Lung microvascular endothelial cell (primary cell): ENCODE measurements around the gene USP34. TPM values are rescaled to one million over a fixed set of nuclear protein-coding genes. Genes with fewer than 3 reads are reported as not detected.

Source experiments
- DNase-seq, 2 donors: peaks; one replicate each; pipeline versions ENCODE4 v3.0.0 to v3.0.0-alpha.2; 2010; ENCODE audit warnings: low read depth in 2 of 2
- total RNA-seq: library from RNA; depleted of rRNA; stranded (reverse); fragments of >200 nt; gene quantifications from 2 replicates; pipeline ENCODE4 v1.2.1, GENCODE V29; 2014

Gene USP34
- total RNA-seq, 1 donor from 2014 or later: 91.5 TPM

DNA sequence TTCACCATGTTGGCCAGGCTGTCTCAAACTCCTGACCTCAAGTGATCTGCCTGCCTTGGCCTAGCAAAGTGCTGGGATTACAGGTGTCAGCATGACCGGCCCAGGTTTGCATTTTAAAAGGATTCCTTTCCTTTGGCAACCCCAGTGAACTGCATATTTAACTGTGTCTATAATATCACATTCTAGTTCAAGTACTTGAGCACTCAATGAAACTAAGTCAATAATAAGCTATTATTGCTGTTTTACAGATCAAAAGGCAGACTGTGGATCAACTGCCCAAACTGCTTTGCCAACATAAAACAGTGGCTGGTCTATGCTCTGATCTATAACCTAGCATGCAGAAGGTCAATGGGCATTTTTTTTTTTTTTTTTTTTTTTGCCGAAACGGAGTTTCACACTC, 144.5 kb downstream of the USP34 start:
- DNase-seq: no peak

- no peak for DNase-seq
Measured at GRCh38 chr2:61320181-61320580, 150.7 kb downstream of the USP34 start.

DNA sequence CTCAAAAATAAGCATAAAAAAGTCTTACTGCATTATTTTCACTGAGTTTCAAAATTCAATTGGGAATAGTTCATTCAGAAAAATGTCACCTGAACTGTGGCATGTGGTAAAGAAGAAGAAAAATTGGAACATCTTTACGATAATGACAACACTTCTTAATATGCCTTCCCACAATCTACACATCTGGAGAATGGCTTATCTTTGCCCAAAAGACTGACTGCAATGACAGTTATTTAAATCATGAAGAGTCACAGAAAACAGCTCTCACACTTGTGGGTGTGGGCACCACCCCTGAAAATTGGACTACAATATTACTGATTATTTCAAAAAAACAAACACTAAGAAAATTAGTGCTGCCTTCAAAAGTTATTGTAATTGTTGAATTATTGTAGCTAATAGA, 152.3 kb downstream of the USP34 start:
- DNase-seq: no peak

DNA sequence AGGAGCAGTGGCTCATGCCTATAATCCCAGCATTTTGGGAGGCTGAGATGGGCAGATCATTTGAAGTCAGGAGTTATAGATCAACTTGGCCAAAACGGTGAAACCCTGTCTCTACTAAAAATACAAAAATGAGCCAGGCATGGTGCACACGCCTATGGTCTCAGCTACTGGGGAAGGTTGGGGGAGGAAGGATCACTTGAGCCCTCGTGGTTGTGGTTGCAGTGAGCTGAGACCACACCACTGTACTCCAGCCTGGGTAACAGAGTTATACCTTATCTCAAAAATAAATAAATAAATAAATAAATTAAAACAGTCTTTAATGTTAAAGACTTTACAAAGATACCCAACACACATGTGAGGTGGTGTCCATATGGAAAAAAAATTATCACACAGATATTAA, 174.9 kb downstream of the USP34 start:
- DNase-seq: no peak

DNA sequence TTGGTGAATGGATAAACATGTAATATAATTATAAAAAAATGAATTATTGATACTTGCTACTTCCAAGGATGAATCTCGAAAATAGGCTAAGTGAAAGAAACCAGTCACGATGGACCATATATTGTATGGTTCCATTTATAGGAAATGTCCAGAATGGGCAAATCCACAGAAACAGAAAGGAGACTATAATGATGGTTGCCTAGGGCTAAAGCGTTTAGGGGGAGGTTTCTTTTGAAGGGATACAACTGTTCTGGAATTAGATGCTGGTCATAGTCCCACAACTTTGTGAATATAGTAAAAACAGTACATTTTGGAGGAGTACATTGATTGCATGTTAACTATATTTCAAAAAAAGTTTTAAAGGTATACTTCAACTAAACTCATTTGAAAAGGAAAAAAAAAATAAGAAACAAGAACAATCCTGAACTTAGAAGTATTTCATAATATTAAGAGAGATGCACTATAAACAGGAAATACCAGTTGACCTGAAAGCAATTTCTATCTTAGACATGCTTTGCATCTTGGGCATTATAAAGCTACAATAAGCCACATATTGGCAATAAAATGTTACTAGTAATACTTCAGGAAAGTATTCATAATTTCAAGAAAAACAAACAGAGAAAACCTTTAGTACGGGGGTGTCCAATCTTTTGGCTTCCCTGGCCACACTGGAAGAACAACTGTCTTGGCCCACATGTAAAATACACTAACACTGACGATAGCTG, 178.9 kb downstream of the USP34 start:
- peak in 1 of 2 donors; percentile 2 for DNase-seq

GRCh38 chr2:61288070-61288841, 182.6 kb downstream of the USP34 start:
- DNase-seq: no peak

GRCh38 chr2:61287254-61287653, 183.6 kb downstream of the USP34 start:
- DNase-seq: no peak

DNA sequence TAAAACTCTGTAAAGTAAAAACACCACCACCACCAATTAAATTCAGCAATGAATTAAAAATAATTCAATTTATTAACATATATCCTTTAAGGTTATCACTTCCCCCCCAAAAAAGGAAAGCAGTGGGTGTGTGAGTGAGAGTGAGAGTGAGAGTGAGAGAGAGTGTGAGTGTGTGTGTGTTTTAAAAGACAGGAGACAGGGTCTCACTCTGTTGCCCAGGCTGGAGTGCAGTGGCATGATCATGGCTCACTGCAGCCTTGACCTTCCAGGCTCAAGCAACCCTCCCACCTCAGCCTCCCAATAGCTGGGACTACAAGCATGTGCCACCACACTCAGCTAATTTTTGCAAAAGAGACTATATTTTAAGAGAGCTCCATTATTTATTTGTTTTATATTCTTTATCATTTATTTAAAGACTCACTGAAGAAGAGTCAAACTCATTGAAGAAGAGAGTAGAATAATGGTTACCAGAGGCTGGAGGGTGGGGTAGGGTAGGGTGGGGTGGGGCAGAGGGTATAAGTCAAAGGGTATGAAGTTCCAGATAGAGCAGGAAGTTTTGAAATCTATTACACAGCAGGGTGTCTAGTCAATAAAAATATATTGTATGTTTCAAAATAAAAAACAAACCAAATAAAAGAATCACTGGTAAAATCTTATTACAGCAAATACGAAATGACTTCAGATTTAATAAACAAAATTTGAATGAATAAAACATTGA, 187.3 kb downstream of the USP34 start:
- no peak for DNase-seq

- DNase-seq: no peak
Measured at GRCh38 chr2:61282104-61282590, 188.7 kb downstream of the USP34 start.

GRCh38 chr2:61281321-61281720, 189.6 kb downstream of the USP34 start:
- no peak for DNase-seq

DNA sequence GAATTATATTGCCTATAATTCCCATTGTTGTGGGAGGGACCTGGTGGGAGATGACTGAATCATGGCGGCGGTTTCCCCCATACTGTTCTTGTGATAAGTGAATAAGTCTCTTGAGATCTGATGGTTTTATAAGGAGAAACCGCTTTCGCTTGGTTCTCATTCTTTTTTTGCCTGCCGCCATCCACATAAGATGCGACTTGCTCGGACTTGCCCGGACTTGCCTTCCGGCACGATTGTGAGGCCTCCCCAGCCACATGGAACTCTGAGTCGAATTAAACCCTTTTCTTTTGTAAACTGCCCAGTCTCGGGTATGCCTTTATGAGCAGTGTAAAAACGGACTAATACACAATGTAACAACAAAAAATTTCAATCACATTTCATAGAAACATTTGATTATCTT, 193.1 kb downstream of the USP34 start:
- DNase-seq: no peak

GRCh38 chr2:61275575-61276184, 195.2 kb downstream of the USP34 start:
- no peak for DNase-seq

DNA sequence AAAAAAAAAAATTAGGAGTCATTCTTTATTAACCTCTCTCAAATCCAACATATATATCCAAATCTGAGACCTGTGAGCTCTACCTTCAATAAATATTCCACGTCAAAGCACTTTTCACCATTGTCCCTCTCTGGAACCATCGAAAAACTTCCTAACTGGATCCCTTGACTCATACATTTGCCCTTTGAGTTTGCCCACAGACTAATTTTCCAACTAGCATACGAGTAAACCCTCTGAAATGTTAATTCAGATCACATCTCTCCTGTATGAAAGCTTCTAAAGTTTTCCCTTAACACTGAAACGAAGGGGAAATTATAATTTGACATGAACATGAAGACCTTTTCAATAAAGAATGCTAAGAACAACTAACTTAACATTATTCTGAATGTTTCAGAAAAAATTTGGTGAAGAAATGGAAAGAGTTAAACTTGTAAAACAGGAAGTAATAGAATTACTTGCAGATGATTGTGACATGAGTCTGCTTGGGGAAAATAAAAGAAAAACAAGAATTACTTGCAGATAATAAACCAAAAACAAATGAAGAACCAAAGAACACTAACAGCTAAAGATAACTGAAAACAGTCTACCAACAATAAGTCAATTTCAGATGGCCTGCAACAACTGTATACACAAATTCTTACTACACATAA, 198.3 kb downstream of the USP34 start:
- DNase-seq: peak; percentile 10 to 28

- no peak for DNase-seq
Measured at GRCh38 chr2:61268249-61268648, 202.6 kb downstream of the USP34 start.

DNA sequence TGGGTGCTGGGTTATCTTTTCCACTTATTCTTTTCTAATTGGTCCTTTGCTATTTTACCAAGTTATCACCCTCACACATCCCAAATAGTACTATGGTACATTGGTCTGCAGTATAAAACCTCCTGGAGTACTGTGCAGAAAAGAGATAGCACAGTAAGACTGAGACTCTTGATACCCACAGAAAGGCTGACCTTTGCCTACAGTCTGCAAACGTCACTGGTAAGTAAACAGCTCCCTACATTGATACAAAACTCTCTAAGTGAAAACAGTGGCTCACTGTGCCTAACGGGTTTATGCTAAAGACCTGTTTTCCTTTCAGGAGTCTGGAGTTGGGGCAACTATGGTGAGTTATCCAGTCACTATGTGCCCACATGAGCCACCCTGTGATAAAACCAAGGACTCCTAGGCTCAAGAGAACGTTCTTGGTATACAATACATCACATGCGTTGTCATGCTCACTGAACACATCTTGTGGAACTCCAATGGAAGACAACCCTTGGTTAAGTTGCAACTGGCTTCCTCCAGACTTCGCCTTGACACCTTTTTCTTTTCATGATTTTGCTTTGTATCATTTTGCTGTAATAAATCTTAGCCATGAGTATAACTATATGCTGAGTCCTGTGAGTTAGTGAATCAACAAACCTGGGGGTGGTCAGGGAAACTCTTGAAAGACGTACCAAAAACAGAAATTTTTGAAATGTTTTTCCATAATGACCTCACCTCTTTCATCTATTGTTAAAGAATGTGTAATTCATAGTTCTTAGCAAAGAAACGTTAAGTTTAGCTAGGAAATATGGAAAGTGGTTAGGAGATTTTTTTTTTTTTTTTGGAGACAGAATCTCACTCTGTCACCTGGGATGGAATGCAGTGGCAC, 204.0 kb downstream of the USP34 start:
- DNase-seq: no peak

DNA sequence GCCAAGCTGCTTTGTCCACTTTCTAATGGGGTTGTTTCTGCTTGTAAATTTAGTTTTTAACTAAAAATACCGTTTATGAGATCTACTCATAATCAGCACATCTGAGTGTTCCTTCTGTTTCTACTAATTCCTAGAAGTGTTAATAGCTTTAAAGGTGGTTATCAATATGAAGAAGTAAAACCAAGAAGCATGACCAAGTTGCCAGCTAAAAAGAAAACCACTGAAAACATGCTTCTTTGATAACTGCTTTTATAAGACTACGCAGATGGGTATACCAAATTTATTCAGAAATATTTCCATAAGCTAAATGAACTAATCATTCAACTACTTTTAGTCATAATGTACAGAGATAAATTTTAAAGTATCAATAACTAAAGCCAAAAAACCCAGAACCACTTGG, 207.1 kb downstream of the USP34 start:
- no peak for DNase-seq

GRCh38 chr2:61262699-61263098, 208.2 kb downstream of the USP34 start:
- peak in 1 of 2 donors; percentile 12 for DNase-seq

DNA sequence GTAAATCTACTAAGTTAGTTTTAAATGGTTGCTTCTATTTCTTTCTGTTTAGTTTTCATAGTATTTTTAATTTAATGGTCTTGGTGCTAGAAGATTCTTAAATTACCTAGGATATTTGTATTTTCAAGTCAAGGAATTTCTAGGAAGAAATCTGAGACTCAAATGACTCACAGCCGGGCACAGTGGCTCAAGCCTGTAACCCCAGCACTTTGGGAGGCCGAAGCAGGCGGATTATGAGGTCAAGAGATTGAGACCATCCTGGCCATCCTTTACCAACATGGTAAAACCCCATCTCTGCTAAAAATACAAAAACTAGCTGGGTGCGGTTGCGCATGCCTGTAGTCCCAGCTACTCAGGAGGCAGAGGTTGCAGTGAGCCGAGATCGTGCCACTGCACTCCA, 213.4 kb downstream of the USP34 start:
- peak in 1 of 2 donors; percentile 27 for DNase-seq

DNA sequence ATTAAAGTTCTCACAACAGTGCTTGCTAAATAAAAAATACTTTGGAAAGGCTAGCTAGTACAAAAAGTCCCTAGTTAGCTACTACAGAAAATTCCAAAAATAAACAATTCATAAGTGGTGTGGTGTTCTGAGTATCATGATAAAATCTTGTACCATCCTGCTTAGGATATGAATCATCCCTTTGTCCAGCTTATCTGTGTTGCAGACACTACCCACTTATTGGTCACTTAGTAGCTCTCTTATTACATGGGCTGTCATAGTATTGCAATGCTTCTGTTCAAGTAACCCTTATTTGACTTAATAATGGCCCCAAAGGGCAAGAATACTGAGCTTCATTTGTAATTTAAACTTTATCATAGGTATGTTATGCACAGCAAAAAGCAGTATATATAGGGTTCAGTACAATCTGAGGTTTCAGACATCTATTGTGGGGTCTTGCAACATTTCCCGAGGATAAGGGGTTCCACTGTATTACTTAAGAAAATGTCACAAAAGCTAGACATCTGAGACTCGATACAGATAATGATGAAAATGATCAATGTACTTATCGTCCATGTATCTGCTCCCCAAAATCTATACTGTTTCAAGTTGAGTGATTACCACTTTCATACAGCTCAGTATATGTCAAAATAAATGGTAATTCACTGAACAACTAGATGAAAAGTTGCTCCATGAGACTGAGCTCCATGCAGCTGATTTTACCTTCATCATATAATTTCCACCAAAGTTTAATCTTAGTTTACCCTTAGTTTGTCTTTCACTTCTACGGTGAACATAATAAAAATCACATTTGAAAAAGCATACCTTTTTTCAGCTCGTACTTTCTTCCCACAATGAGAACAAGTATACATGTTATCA, 215.1 kb downstream of the USP34 start:
- peak; percentile 77 to 93 for DNase-seq
